Measurements from ENCODE around the gene PKNOX2.

The PKNOX2 gene

GRCh38 chr11:125275905-125276618 is 111.5 kb downstream of the PKNOX2 start:
- Histone ChIP-seq H3K36me3 (ENCODE audit: insufficient read depth, low read length) (no peaks in the 10 kb centered on the region), H3K4me1 (ENCODE audit: insufficient read depth, low read length) (no peaks in the 10 kb centered on the region), H2AFZ (ENCODE audit: low read depth, low read length) (no peak overlapping the region), H4K20me1 (ENCODE audit: insufficient read depth, low read length) (no peaks in the 10 kb centered on the region), H3K27me3 (ENCODE audit: insufficient read depth, low read length, poor library complexity) (peaks cover 22% of the 10 kb centered on the region), H3K4me2 (ENCODE audit: insufficient read depth, low read length) (no peak overlapping the region), H3K27ac (ENCODE audit: low read length) (no peak overlapping the region), H3K4me3 (ENCODE audit: low read depth in 1 of 2, low read length in 2 of 2) (no peak overlapping the region), H3K9ac (ENCODE audit: low read depth, low read length) (no peak overlapping the region), H3K9me3 (ENCODE audit: insufficient read depth, low read length, severe bottlenecking) (no peaks in the 10 kb centered on the region), H3K79me2 (ENCODE audit: insufficient read depth, low read length) (no peaks in the 10 kb centered on the region)
- DNase-seq (no peak), ATAC-seq (ENCODE audit: insufficient read depth, low read depth) (no peak)
- TF ChIP-seq EZH2 (IDR thresholded peaks at IDR 0.05; ENCODE audit: borderline replicate concordance, low read depth, low read length, severe bottlenecking) = no peak
- TF ChIP-seq CTCF (IDR thresholded peaks at IDR 0.05; ENCODE audit: borderline replicate concordance, extremely low read depth, low read length, poor library complexity, severe bottlenecking) = no peak

GRCh38 chr11:125276619-125276976 is 112.0 kb downstream of the PKNOX2 start:
- ATAC-seq (ENCODE audit: insufficient read depth, low read depth) = no peak
- no peak for DNase-seq
- TF ChIP-seq EZH2 (IDR thresholded peaks at IDR 0.05; ENCODE audit: borderline replicate concordance, low read depth, low read length, severe bottlenecking) = no peak
- TF ChIP-seq CTCF (IDR thresholded peaks at IDR 0.05; ENCODE audit: borderline replicate concordance, extremely low read depth, low read length, poor library complexity, severe bottlenecking) = no peak
- Histone ChIP-seq H2AFZ (ENCODE audit: low read depth, low read length) (no peak overlapping the region), H3K36me3 (ENCODE audit: insufficient read depth, low read length) (no peaks in the 10 kb centered on the region), H3K4me1 (ENCODE audit: insufficient read depth, low read length) (no peaks in the 10 kb centered on the region), H3K27me3 (ENCODE audit: insufficient read depth, low read length, poor library complexity) (peaks cover 22% of the 10 kb centered on the region), H4K20me1 (ENCODE audit: insufficient read depth, low read length) (no peaks in the 10 kb centered on the region), H3K4me3 (ENCODE audit: low read depth in 1 of 2, low read length in 2 of 2) (no peak overlapping the region), H3K27ac (ENCODE audit: low read length) (no peak overlapping the region), H3K9ac (ENCODE audit: low read depth, low read length) (no peak overlapping the region), H3K9me3 (ENCODE audit: insufficient read depth, low read length, severe bottlenecking) (no peaks in the 10 kb centered on the region), H3K79me2 (ENCODE audit: insufficient read depth, low read length) (no peaks in the 10 kb centered on the region), H3K4me2 (ENCODE audit: insufficient read depth, low read length) (no peak overlapping the region)

- H3K4me2 ChIP-seq (ENCODE audit: insufficient read depth, low read length) = no peak overlapping the region
- ATAC-seq (ENCODE audit: insufficient read depth, low read depth) = no peak
- TF ChIP-seq CTCF (IDR thresholded peaks at IDR 0.05; ENCODE audit: borderline replicate concordance, extremely low read depth, low read length, poor library complexity, severe bottlenecking) = no peak
- no peak for TF ChIP-seq EZH2 (IDR thresholded peaks at IDR 0.05; ENCODE audit: borderline replicate concordance, low read depth, low read length, severe bottlenecking)
Observed at GRCh38 chr11:125279676-125280418, 115.3 kb downstream of the PKNOX2 start.

More at GRCh38 chr11:125279676-125280418, 115.3 kb downstream of the PKNOX2 start:
- no peak overlapping the region for H3K4me3 ChIP-seq (ENCODE audit: low read depth in 1 of 2, low read length in 2 of 2)
- H3K79me2 ChIP-seq (ENCODE audit: insufficient read depth, low read length) = no peaks in the 10 kb centered on the region
- DNase-seq = no peak
- H3K27me3 ChIP-seq (ENCODE audit: insufficient read depth, low read length, poor library complexity) = peaks cover 21% of the 10 kb centered on the region
- no peak overlapping the region for H3K27ac ChIP-seq (ENCODE audit: low read length)
- H3K9me3 ChIP-seq (ENCODE audit: insufficient read depth, low read length, severe bottlenecking) = no peaks in the 10 kb centered on the region
- H4K20me1 ChIP-seq (ENCODE audit: insufficient read depth, low read length) = no peaks in the 10 kb centered on the region
- no peaks in the 10 kb centered on the region for H3K36me3 ChIP-seq (ENCODE audit: insufficient read depth, low read length)
- H2AFZ ChIP-seq (ENCODE audit: low read depth, low read length) = no peak overlapping the region
- H3K9ac ChIP-seq (ENCODE audit: low read depth, low read length) = no peak overlapping the region
- no peaks in the 10 kb centered on the region for H3K4me1 ChIP-seq (ENCODE audit: insufficient read depth, low read length)
